ENCODE data around the gene SLC2A9. TPM values are rescaled to one million over a fixed set of nuclear protein-coding genes. Genes with fewer than 3 reads are reported as not detected.

Gene SLC2A9
- total and polyA plus RNA-seq, 9 donors = 1.2 to 10.1 (median 4.8) TPM

- Histone ChIP-seq H3K4me3 (no peak overlapping the region), H3K36me3 (no peaks in the 10 kb centered on the region), H3K9me3 (no peaks in the 10 kb centered on the region), H3K27ac (no peak overlapping the region), H3K27me3 (no peaks in the 10 kb centered on the region), H3K4me1 (ENCODE audit: insufficient read depth) (no peaks in the 10 kb centered on the region)
- TF ChIP-seq CTCF (IDR thresholded peaks at IDR 0.05) (no peak), EP300 (IDR thresholded peaks at IDR 0.05) (no peak), POLR2A (IDR thresholded peaks at IDR 0.05) (no peak)
- DNase-seq = no peak
- 54 to 64% (median 55%) methylated on average over 6 of the region's 6 CpGs for WGBS, 3 donors
- intact Hi-C loops (cut with DNase I) = no loop called here
Measured at GRCh38 chr4:9921326-9921725, 100.0 kb downstream of the SLC2A9 start.

GRCh38 chr4:9920029-9920428, 101.3 kb downstream of the SLC2A9 start:
- intact Hi-C loops (cut with DNase I) = no loop called here
- WGBS, 3 donors = 93 to 99% (median 97%) methylated on average over 2 of the region's 2 CpGs

GRCh38 chr4:9919047-9919446, 102.2 kb downstream of the SLC2A9 start:
- intact Hi-C loops (cut with DNase I) = no loop called here
- H3K27me3 ChIP-seq = no peaks in the 10 kb centered on the region
- TF ChIP-seq CTCF (IDR thresholded peaks at IDR 0.05) = no peak
- TF ChIP-seq POLR2A (IDR thresholded peaks at IDR 0.05) = no peak
- no peak for TF ChIP-seq EP300 (IDR thresholded peaks at IDR 0.05)
- H3K9me3 ChIP-seq = no peaks in the 10 kb centered on the region
- H3K4me1 ChIP-seq (ENCODE audit: insufficient read depth) = no peaks in the 10 kb centered on the region
- no peak for DNase-seq
- no peak overlapping the region for H3K27ac ChIP-seq
- H3K4me3 ChIP-seq = no peak overlapping the region
- WGBS, 3 donors = 88 to 93% (median 89%) methylated on average over 6 of the region's 6 CpGs
- H3K36me3 ChIP-seq = no peaks in the 10 kb centered on the region

More at GRCh38 chr4:9920029-9920428, 101.3 kb downstream of the SLC2A9 start:
- H3K4me1 ChIP-seq (ENCODE audit: insufficient read depth) = no peaks in the 10 kb centered on the region
- H3K9me3 ChIP-seq = no peaks in the 10 kb centered on the region
- no peaks in the 10 kb centered on the region for H3K27me3 ChIP-seq
- no peak overlapping the region for H3K4me3 ChIP-seq
- no peak overlapping the region for H3K27ac ChIP-seq
- no peak for TF ChIP-seq EP300 (IDR thresholded peaks at IDR 0.05)
- TF ChIP-seq POLR2A (IDR thresholded peaks at IDR 0.05) = no peak
- no peak for TF ChIP-seq CTCF (IDR thresholded peaks at IDR 0.05)
- DNase-seq = no peak
- H3K36me3 ChIP-seq = no peaks in the 10 kb centered on the region

GRCh38 chr4:9918484-9918883, 102.8 kb downstream of the SLC2A9 start:
- no peaks in the 10 kb centered on the region for H3K4me1 ChIP-seq (ENCODE audit: insufficient read depth)
- intact Hi-C loops (cut with DNase I) = no loop called here
- H3K27ac ChIP-seq = no peak overlapping the region
- WGBS, 3 donors = 86 to 91% (median 89%) methylated on average over 4 of the region's 4 CpGs
- H3K4me3 ChIP-seq = no peak overlapping the region
- no peaks in the 10 kb centered on the region for H3K36me3 ChIP-seq
- no peaks in the 10 kb centered on the region for H3K27me3 ChIP-seq
- H3K9me3 ChIP-seq = no peaks in the 10 kb centered on the region
- no peak for DNase-seq
- TF ChIP-seq CTCF (IDR thresholded peaks at IDR 0.05) (no peak), POLR2A (IDR thresholded peaks at IDR 0.05) (no peak), EP300 (IDR thresholded peaks at IDR 0.05) (no peak)
